NCI-H2029 treated with DMSO at 0.1 percent for 48 hours (cell line): ENCODE data around the gene TSPAN10.

Source experiments
- DNase-seq: peaks from one replicate; lab custom pipeline; 2025; lab: John Stamatoyannopoulos, UW

The TSPAN10 gene

DNA sequence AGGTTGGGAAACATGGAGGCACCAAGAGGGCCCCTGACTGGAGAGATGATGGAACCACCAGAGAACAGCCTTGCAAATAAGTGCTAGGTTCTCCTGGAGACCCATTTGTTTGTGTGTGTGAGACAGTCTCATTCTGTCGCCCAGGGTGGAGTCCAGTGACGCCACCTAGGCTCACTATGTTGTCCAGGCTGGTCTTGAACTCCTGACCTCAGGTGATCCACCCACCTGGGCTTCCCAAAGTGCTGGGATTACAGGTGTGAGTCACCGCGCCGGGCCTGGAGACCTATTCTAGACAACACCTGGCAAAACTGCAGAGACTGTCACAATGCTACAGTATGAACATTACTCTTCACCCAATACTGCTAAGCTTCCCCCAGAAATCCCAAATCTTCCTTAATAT lies 1.6 kb upstream of the TSPAN10 start:
- DNase-seq: no peak

DNA sequence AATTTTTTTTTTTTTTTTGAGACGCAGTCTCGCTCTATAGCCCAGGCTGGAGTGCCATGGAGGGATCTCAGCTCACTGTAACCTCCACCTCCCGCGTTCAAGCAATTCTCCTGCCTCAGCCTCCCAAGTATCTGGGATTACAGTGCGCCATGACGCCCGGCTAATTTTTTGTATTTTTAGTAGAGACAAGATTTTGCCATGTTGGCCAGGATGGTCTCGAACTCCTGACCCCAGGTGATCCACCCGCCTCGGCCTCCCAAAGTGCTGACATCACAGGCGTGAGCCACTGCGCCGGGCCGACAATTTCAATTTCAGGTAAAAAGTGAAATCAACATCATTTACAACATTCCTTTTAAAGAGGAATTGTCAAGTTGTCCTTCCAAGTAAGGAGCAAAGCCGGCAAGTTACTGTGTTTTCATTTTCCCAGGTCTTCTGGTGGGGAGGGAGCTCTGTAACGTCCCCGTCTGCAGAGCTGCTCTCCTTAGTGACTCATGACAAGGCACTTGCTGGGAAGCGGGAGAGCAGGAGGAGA lies 957 bp upstream of the TSPAN10 start:
- no peak for DNase-seq

DNA sequence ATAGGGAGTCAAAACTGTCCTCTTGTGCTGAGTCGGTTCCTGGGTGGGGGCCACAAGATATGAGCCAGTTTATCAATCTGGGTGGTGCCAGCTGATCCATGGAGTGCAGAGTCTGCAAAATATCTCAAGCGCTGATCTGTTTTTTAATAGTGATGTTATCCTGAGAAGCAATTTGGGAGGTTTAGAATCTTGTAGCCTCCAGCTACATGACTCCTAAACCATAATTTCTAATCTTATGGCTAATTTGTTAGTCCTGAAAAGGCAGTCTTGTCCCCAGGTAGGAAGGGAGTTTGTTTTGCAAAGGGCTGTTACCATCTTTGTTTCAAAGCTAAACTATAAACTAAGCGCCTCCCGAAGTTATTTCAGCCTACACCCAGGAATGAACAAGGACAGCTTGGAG lies 1.7 kb downstream of the TSPAN10 start:
- DNase-seq: no peak

DNA sequence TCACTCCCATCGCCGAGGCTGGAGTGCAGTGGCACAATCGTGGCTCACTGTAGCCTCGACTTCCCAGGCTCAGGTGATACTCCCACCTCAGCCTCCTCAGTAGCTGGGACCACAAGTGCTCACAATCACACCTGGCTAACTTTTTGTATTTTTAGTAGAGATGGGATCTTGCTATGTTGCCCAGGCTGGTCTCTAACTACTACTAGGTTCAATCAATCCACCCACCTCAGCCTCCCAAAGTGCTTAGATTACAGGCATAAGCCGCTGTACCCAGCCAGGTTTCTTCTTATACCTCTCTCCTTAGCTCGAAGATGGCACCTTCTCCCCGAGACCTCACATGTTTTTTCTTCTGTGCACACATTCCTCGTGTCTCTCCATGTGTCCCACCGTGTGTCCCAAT lies 3.0 kb downstream of the TSPAN10 start:
- DNase-seq: no peak

DNA sequence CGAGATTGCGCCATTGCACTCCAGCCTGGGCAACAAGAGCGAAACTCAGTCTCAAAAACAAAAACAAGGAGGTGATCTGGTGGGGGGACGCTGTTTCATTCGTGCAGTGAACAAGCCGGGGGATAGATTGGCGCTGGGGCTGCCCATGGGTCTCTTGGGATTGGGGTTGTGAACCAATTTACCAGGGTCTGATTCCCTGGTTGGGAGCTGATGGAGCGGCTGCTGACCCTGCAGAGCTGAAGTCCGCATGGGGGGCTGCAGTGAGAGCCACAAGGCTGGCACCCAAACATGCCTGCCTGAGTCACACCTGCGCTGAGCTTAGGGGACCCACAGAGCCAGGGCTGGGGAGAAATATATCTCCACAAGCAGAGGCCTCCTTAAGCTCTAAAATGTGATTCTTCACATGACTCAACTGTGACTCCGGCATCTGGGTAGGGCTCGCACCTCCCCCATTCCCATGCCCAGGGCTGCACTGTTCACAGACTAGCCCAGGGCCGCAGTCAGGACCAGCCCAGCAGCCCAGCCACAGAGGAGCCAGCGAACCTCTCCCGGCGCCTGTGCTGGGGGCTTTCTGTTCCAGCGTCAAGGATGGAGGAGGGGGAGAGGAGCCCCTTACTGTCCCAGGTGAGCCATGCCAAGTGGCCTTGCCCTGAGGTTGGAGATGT lies 5.0 kb downstream of the TSPAN10 start:
- no peak for DNase-seq

DNA sequence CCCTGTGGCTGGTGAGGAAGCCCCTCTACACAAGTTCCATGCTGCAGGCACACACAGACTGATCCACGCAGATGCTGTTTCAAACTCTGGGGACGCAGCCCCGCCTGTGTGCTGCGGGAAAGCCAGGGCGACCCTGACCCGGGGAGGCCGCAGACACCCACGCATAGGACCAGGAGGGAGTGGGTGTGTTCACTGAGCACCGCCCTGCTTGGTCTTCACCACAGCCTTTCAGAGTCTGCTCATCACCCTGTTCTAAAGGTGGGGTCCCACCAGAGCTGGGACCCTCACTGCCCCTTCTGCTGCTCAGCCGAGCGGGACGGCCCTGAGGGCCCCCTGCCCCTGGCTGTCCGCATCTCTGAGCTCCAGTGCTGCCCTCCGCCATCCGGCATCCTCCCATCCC lies 7.5 kb downstream of the TSPAN10 start:
- no peak for DNase-seq

DNA sequence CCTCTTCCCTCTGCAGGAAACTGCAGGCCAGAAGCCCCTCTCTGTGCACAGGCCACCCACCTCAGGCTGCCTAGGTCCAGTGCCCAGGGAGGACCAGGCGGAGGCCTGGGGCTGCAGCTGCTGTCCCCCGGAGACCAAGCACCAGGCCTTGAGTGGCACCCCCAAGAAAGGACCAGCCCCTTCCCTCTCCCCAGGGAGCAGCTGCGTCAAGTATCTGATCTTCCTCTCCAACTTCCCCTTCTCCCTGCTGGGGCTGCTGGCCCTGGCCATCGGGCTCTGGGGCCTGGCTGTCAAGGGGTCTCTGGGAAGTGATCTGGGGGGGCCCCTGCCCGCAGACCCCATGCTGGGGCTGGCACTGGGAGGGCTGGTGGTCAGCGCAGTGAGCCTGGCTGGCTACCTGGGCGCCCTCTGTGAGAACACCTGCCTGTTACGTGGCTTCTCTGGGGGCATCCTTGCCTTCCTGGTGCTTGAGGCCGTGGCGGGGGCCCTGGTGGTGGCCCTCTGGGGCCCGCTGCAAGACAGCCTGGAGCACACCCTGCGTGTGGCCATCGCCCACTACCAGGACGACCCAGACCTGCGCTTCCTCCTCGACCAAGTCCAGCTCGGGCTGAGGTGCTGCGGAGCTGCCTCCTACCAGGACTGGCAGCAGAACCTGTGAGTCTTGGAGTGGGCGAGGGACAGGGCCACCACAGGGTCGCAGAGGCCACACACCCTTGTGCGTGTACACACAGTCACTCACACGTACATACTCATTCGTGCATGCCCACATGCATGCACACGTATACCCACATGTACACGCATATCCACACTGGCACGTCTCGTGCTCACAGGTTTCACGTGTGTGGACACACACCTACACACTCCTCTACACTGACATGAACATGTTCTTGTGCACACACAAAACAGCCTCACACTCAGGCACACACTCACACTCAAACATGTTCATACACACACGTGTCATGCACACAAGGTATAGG lies 8.3 kb downstream of the TSPAN10 start:
- DNase-seq: no peak

DNA sequence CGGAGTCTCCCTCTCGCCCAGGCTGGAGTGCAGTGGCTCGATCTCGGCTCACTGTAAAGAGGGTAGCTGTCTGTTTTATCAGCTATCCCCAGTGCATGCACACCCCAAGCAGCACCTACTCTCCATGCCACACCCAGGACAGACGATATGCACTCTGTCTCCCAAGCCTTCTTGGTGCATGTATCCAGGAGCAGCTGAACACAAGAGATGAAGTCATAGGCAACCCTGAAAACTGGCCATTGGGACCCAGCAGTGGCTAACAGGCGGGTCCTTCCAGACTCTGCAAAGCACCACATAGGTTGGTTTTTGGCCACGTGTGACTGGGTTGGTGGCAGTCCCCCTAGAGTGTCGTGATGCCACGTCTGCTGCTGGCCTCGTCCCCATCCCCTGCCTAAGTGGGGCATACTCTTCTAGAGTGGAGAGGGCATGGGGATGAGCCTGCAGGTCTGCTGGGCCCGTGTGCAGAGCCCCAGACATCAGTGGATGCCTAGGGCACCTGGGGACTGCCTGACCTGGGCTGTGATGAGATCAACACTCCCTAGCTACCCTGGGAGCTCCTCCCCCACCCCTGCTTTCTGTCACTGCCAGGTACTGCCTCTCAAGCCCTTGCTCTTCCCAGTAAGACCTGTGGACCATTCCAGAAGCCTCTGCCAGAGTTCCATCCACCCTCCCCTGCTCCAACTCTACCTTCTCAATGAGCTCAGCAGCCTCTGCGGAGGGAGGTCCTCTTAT lies 10.0 kb downstream of the TSPAN10 start:
- DNase-seq: no peak

DNA sequence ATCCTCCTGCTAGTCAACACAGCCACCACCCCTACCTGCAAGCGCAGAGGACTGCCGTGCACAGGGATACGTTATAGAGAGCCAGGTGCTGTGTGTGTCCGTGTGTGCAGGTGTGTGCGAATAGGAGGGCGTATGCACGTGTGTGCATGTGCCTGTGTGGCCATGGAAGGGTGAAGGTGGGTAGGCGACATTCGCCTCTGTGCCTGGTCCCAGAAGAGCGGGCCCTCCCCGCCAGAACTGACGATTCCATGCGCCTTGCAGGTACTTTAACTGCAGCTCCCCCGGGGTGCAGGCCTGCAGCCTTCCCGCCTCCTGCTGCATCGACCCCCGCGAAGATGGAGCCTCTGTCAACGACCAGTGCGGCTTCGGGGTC lies 10.6 kb downstream of the TSPAN10 start:
- DNase-seq: no peak

DNA sequence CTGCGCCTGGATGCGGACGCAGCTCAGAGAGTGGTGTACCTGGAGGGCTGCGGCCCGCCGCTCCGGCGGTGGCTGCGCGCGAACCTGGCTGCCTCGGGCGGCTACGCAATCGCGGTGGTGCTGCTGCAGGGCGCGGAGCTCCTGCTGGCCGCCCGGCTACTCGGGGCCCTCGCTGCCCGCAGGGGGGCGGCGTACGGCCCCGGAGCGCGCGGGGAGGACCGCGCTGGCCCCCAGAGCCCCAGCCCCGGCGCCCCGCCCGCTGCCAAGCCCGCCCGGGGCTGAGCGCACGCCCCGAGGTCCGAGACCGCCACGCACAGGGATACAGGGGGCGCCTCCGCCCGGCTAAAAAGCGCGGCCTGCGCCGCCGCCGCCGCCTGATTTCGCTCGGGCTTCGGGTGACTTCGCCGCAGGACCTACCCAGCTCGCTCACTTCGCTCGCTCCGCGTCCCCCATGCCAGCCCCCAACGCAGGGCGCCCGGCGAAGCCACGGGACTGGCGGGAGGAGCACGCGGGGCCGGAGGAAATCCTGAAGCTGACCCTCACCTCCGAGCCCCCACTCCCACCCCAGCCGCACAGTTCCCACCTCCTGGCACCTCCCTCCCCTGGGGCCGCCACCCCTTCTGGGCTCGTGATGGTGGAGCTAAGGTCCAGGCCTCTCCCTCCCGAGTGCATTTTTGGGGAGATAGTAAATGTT lies 11.2 kb downstream of the TSPAN10 start:
- no peak for DNase-seq

DNA sequence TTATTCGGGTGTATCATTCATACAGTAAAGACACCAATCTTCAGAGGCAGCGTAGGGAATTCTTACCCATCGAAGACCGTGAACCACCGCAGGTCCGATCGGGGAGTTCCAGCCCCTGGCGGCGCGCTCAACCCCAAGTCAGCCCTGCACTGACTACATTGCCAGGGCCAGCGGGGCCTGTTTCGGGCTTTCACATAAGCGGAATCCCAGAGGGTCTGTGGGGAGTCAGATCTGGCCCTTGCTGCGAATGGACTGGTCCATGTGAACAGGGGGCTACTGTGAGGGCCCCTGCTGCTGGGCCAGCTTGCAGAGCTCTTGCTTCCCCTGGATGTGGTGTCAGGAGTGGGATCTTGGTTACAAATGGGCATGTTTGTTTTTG lies 11.7 kb downstream of the TSPAN10 start:
- no peak for DNase-seq

DNA sequence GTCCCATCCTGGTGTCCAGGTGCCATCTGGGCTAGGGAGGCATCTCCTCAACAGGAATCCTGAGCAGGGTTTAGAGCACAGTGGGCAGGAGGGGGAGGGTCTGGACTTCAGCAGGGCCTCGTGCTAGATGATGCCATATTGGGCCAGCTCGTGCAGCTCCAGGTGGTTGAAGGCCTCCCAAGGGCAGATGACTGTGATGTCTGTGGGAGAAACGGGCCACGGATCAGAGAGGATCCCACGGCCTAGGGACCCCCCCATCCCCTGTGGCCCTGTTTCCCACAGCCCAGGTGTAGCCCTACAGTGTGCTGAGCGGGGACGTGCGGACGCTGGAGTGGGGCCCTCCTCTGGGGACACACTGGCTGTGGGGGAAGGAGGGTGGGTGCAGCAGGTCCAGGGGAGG lies 14.0 kb downstream of the TSPAN10 start:
- no peak for DNase-seq

DNA sequence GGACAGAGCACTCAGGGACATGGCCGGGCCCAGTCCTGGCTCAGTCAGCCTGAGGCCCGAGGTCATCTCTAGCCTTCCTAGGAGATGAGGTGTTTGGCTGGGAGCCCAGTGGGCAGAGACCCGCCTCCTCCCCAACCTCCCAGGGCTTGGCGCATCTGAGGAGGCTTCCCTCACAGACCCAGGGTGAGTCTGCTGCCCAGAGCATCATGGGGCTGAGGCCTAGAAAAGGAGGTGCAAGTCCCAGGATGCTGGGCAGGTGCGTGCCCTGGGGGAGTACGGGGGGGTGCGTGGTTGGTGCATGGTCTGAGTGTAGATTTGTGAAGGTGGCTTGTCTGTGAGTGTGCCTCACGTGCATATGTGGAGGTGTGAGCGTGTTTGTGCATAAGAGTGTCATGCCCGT lies 14.7 kb downstream of the TSPAN10 start:
- DNase-seq: no peak

DNA sequence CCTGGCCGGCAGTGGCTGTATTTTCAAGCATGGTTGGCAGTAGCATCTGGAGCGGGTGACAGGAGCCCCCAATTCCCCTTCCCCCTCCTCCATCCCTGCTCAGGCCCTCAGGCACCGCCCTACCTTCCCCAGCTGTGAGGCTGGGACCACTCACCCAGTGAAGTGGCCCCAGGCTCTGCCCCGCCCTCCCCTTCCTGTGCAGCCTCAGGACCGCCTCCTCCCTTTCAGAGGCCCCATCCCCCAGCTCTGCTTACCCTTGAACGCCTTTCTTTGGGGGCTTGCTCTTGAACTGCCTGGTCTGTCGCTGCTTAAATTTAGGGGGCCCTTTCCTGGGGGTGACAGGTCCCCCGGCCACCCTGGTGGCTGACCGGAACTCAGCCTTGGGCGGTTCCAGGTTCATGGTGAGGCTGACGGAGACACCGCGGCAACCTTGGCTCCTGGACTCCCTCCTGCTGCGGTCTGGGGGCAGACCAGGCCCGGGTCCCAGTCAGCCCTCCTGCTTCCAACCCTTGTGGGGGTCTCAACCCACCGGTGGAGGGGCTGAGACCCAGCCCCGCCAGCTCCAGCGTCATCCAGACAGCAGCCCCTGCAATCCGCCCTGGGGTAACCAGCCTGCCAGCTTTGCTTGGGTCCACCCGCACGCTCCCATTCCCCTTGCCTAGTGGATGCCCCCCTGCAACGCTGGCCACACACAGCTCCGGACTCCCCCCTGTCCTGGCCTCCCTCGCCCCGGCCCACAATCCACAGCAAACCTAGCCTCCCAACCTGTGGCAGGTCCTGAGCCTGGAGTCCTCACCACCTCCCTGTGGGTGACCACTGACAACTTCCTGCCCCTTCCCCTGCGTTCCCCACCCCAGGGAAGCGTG lies 16.1 kb downstream of the TSPAN10 start:
- DNase-seq: no peak

DNA sequence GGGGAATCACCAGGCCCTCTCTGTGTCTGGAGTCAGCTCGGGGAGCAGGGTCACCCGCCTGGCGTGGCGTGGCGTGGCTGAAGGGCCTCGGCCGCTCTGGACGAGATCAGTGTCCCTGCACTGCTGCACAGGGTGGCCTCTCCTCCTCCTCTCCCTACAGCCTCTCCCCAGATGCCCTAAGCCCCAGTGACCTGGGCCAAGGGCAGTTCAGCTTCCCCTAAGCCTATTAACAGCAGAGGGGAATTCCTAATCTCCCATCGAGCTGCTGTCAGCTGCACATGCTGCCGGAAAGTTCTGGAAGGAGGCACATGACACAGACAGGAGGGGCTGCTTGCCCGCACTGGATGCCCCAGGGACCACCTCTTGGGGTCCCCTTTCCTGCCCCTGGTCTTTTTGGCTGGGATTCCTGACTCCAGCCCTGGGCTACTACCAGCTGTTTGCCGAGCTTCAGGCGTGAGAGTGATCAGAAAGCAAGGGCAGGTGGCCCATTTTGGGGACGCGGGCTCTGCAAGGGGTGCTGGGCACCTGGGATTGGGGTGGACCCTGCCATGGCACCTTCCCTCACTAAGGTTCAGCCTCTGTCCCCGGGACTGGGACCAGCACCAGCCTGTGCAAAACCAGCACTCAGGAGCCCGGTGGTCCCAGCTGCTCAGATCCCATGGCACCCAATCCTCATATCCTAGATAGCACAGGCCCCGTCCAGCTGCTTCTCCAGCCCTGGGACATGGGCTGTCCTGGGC lies 18.6 kb downstream of the TSPAN10 start:
- DNase-seq: no peak

DNA sequence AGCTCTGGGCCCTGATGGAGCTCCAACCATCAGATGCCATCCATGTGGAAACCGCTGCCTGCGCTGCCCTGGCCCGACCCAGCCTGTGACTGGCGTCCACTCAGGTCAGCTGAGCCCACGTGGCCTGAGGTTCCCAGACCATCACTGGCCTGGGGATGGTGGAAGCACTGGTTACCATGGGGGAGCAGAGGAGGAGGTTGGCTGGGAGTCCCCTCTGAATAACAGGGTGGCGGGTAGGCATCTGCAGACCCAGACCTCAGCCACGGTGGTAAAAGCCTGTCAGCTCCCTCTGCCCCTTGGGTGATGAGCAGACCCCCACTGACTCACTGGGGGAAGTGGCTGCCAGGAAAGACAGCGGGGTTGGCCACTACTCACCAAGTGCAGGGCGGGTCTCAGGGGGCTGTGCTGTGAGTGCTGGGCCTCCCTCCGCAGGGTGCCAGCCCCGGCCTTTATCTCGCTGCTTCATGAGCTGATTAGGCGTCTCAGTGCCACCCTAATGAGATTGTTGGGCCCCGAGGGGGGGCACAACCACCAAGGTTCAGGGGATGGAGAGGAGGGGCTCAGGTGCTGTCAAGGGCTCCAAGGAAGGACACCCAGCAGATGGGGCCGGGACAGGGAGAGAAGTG lies 19.2 kb downstream of the TSPAN10 start, which contains the start of gene PDE6G:
Gene PDE6G, minus strand, starts transcription at position 425 of the 626 bp plus-strand sequence. CDS start 3,237 bp downstream, outside the sequence.
- no peak for DNase-seq

DNA sequence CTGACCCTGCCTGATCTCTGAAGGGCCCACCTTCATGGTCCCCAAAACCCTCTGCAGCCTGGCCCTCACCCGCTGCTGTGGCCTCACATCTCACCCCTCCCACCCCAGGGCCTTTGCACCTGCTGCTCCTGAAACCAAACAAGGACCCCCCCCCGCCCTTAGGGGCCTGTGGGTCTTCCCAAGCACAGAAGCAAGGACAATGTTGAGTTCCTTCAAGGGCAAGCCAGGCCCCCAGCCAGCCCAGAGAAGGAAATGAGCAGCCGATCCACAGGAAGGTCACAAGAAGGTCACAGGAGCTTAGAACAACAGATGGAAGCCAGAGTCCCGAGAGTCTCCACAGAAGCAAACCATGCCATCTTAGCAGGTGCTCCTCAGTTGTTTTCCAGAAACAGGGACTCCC lies 19.8 kb downstream of the TSPAN10 start:
- DNase-seq: no peak

DNA sequence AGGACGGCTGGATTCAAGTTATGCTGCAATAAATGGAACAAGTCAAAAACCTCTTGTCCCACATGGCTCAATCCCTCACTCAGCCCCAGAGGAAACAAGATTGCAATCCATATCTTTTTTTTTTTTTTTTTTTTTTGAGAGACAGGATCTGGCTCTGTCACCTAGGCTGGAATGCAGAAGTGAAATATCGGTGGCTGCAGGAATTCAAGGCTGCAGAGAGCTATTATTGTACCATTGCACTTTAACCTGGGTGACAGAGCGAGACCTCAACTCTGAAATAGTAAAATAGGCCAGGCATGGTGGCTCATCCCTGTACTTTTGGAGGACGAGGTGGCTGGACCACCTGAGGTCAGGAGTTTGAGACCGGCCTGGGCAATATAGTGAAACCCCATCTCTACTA lies 22.0 kb downstream of the TSPAN10 start:
- DNase-seq: no peak

DNA sequence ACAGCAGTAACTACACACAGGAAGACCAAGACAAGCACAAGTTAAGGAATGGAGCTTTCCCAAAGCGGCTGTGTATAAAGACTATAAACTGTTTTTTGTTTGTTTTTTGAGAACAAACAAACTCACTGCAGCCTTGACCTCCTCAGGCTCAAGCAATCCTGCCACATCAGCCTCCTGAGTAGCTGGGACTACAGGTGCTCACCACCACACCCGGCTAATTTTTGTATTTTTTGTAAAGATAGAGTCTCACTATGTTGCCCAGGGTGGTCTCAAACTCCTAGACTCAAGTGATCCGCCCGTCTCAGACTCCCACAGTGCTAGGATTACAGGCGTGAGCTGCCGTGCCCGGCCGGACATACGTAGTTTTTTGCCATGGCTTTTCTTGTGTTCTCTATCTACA lies 23.4 kb downstream of the TSPAN10 start:
- no peak for DNase-seq

DNA sequence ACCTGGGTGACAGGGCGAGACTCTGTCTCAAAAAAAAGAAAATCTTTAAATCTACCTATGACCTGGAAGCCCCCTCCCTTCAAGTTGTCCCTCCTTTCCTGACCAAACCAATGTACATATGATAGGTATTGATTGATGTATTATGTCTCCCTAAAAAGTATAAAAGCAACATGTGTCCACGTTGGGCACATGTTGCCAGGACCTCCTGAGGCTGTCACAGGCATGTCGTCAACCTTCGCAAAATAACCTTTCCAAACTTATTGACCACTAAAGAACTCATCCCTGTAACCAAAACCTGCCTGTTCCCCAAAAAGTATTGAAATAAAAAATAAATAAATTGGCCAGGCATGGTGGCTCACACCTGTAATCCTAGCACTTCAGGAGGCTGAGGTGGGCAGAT lies 25.0 kb downstream of the TSPAN10 start:
- DNase-seq: no peak
